ENCODE results near the gene NPIPB8.
"Not testable (repeated sequence)": the region's sequence is repeated elsewhere in the genome, so short reads cannot be mapped to it uniquely, and the experiment has no call there.

The NPIPB8 gene

GRCh38 chr16:28636093-28636823, 1.6 kb upstream of the NPIPB8 start:
- not testable (repeated sequence) for DNase-seq (ENCODE audit: low read depth)

- DNase-seq (ENCODE audit: low read depth), result not testable (repeated sequence)
Measured at GRCh38 chr16:28638359-28638758, 494 bp downstream of the NPIPB8 start.

DNA sequence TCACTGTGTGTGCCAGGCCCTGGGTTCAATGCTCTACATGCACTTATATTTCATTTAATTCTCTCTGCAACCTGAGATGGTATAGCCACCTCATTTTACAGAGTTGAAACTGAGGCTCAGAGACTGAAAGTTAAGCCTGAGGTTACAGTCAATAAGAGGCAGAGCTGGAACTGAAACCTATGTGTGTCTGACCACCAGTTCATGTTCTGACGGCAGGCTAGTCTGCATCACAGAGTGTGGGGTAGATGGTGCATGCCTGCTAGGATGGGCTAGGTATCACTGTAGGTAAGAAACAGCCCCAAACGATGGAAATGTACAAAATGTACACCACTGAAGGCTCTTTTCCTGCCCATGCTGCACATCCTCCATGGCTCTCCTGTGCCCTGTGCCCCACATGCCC, 2.1 kb downstream of the NPIPB8 start:
- DNase-seq (ENCODE audit: low read depth), result not testable (repeated sequence)

GRCh38 chr16:28666264-28666663, 28.4 kb downstream of the NPIPB8 start:
- DNase-seq (ENCODE audit: low read depth), result not testable (repeated sequence)

GRCh38 chr16:28667480-28667879, 29.6 kb downstream of the NPIPB8 start:
- not testable (repeated sequence) for DNase-seq (ENCODE audit: low read depth)

DNA sequence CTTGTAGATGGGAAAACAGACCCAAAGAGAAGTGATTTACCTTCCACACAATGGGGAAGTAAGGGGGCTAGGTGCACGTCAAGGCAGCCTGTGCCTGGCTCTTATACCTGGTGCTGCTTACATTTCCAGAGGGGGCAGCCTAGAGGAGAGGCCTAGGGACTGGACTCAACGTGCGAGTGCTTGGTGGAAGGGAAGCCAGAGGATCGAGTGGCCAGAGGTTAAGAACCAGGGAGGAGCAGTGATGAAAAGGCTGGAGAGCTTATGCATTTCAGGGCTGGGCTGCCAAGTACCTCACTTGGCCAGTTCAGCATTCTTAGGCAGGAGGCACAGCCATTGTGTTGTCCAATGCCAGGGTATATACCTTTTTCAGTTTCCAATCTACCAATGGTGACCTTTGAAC, 30.3 kb downstream of the NPIPB8 start:
- DNase-seq (ENCODE audit: low read depth), result not testable (repeated sequence)

- DNase-seq (ENCODE audit: low read depth), result not testable (repeated sequence)
Measured at GRCh38 chr16:28688327-28688952, 50.6 kb downstream of the NPIPB8 start.

GRCh38 chr16:28689425-28689824, 51.6 kb downstream of the NPIPB8 start:
- DNase-seq (ENCODE audit: low read depth), result not testable (repeated sequence)

DNA sequence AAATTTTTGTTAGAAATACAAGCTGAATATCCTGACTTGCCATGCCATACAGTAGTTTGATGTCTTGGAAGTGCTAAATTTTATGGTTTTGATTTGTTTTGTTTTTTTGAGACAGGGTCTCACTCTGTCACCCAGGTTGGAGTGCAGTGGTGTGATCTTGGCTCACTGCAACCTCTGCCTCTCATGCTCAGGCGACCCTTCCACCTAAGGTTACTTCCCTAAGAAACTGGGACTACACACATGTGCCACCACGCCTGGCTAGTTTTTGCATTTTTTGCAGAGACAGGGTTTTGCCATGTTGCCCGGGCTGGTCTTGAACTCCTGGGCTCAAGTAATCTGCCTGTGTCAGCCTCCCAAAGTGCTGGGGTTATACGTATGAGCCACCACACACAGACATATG, 53.9 kb downstream of the NPIPB8 start:
- not testable (repeated sequence) for DNase-seq (ENCODE audit: low read depth)

- DNase-seq (ENCODE audit: low read depth), result not testable (repeated sequence)
Measured at GRCh38 chr16:28693257-28693950, 55.5 kb downstream of the NPIPB8 start.

DNA sequence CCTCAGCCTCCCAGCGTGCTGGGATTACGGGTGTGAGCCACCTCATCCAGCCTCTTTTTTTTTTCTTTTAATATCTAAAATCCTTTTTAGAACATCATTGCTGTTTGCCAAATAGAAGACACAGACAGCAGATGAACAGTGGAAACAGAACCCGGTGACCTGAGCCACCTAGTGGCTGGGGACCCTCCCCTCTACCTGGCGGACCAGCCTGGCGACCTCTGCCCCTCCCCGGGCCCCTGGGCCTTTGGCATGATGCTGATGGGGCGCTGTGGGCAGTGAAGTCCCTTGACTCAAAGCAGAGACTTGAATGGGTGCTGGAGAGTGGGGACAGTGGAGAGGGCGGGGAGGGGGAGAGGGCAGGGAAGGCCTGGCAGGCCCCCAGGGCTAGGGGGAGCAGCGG, 61.9 kb downstream of the NPIPB8 start:
- DNase-seq (ENCODE audit: low read depth), result not testable (repeated sequence)

GRCh38 chr16:28700349-28700748, 62.5 kb downstream of the NPIPB8 start:
- not testable (repeated sequence) for DNase-seq (ENCODE audit: low read depth)

- DNase-seq (ENCODE audit: low read depth), result not testable (repeated sequence)
Measured at GRCh38 chr16:28701384-28701783, 63.5 kb downstream of the NPIPB8 start.

- DNase-seq (ENCODE audit: low read depth), result not testable (repeated sequence)
Measured at GRCh38 chr16:28704246-28704645, 66.4 kb downstream of the NPIPB8 start.
